Ishikawa (cell line): ENCODE results near the gene SLC30A3.

Experiments
- CEBPB ChIP-seq: IDR thresholded peaks from 2 replicates; pipeline ENCODE4 v1.6.1; 2012
- CREB1 ChIP-seq: IDR thresholded peaks from 2 replicates; pipeline ENCODE4 v1.6.1; 2012; ENCODE audit warnings: low read depth
- EGR1 ChIP-seq: IDR thresholded peaks from 2 replicates; pipeline ENCODE4 v1.6.1; 2012
- EP300 ChIP-seq: IDR thresholded peaks from 2 replicates; pipeline ENCODE4 v1.6.1; 2012; ENCODE audit warnings: borderline replicate concordance
- FOXM1 ChIP-seq: IDR thresholded peaks from 2 replicates; pipeline ENCODE4 v1.6.1; 2012; ENCODE audit warnings: low read depth, borderline replicate concordance
- NFIC ChIP-seq: IDR thresholded peaks from 2 replicates; pipeline ENCODE4 v1.6.1; 2012
- RAD21 ChIP-seq: IDR thresholded peaks from 2 replicates; pipeline ENCODE4 v1.6.1; 2012; ENCODE audit warnings: low read depth
- TAF1 ChIP-seq: IDR thresholded peaks from 2 replicates; pipeline ENCODE4 v1.6.1; 2012; ENCODE audit warnings: low read depth, mild to moderate bottlenecking
- TCF12 ChIP-seq: IDR thresholded peaks from 2 replicates; pipeline ENCODE4 v1.6.1; 2012; ENCODE audit warnings: low read depth
- TEAD4 ChIP-seq: IDR thresholded peaks from 2 replicates; pipeline ENCODE4 v1.6.1; 2012
- YY1 ChIP-seq: IDR thresholded peaks from 2 replicates; pipeline ENCODE4 v1.6.1; 2012; ENCODE audit warnings: low read depth
- ZBTB7A ChIP-seq: IDR thresholded peaks from 2 replicates; pipeline ENCODE4 v1.6.1; 2012; ENCODE audit warnings: low read depth
- TF ChIP-seq, protein P1 (sequence below): IDR thresholded peaks from 2 replicates; pipeline ENCODE4 v1.6.1; 2012
- TF ChIP-seq, protein P2 (sequence below): IDR thresholded peaks from 2 replicates; pipeline ENCODE4 v1.6.1; 2012
- TF ChIP-seq, protein P3 (sequence below): IDR thresholded peaks from 2 replicates; pipeline ENCODE4 v1.6.1; 2012; ENCODE audit warnings: low read depth, mild to moderate bottlenecking

The SLC30A3 gene

DNA sequence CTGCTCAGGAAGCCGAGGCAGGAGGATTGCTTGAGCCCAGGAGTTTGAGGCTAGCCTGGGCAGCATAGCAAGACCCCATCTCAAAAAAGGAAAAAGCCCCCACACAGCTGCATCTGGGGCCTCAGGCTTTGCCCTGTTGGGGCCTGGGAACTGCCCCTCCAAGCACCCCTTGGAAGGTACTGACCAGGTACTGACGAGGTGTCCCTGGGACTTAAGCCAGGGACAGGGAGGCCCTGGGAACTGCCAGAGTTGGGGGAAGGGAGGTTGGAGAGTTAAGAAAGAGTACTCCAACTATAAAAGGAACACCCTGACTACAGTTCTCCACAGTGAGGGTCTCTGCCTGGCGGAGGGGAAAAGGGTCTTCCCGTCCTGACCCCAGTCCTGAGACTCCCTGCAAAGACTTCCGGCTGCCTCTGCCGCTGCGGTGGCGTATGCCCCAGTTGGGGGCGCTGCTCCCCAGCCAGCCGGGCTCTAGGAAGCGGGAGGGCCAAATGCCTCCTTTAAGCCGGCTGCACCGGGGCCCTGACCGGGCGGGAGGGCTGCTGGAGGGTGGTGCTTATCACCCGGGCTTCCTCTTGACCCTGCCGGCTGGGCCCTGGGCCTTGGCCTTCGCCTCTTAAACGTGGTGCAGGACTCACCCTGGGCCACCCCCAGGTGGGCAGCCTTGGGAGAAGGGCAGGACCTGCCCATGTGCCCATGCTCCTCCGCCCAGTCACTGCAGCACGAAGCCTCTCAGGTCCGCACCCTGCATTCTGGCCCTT is 12.8 kb downstream of the SLC30A3 start:
- TF ChIP-seq NFIC (no peak), RAD21 (peak; percentile 82)

DNA sequence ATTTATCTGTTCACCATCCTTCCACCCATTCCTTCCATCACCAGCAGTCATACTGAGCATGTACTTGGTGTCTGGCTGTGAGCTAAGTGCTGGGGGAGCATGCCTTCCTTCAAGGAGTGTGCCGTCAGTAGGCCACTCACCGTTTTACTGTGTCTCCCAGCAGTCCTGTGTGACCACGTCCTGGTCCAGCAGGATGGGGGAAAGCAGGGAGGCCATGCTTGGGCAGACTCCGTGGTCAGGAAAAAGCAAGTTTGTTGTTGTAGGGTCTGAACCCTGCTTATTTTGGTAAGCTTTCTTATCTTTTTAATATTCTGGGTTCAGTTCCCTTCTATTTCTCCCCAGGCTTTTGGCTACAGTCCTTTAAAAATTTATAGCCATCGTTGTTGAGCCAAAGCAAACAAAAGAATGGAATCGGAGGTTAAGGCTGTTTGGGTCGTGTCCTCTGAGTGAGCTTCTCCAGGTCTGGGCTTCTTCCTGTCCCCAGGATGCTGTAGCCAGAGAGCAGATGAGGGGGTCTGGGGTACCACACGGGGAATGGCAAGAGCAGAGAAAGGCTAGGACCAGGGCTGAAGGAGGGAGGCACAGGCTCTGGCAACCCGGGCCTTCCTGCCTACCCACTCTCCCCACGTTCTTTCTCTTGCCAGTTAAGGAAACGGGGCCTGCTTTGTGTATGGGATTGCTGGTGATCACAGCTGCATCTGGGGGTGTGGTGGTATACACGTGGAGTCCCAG is 13.5 kb downstream of the SLC30A3 start:
- TF ChIP-seq CREB1 = no peak
- TF ChIP-seq EP300 = no peak
- TF ChIP-seq EGR1 = no peak
- no peak for TF ChIP-seq TEAD4
- TF ChIP-seq, protein P1, sequence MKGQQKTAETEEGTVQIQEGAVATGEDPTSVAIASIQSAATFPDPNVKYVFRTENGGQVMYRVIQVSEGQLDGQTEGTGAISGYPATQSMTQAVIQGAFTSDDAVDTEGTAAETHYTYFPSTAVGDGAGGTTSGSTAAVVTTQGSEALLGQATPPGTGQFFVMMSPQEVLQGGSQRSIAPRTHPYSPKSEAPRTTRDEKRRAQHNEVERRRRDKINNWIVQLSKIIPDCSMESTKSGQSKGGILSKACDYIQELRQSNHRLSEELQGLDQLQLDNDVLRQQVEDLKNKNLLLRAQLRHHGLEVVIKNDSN = no peak
- TF ChIP-seq TCF12 = no peak
- TF ChIP-seq TAF1 = no peak
- TF ChIP-seq, protein P2, sequence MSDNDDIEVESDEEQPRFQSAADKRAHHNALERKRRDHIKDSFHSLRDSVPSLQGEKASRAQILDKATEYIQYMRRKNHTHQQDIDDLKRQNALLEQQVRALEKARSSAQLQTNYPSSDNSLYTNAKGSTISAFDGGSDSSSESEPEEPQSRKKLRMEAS = no peak
- TF ChIP-seq YY1 = no peak
- no peak for TF ChIP-seq NFIC
- TF ChIP-seq CEBPB = no peak
- no peak for TF ChIP-seq RAD21

DNA sequence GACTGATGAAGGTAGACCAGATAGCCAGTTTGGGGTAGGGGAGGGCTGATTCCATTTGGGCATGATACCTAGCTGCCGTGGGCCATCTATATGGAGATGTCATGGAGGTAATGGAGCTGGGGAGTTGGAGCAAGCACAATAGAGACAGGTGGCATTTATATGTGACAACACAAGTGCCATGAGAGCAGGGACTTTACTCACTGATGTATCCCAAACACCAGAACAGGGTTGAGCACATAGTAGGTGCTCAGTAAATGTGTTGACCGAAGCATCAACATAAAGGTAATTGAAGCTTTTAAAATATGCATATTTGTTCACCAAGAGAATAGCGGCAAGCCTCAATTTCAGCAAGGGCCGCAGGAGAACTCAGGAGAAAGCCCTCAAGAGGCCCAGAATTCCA is 15.0 kb downstream of the SLC30A3 start:
- TF ChIP-seq EGR1 (no peak), EP300 (no peak), TEAD4 (no peak), TAF1 (no peak), CEBPB (no peak), RAD21 (no peak), CREB1 (no peak), FOXM1 (no peak), ZBTB7A (no peak), TCF12 (no peak), NFIC (no peak), YY1 (no peak)
- TF ChIP-seq, protein P3, sequence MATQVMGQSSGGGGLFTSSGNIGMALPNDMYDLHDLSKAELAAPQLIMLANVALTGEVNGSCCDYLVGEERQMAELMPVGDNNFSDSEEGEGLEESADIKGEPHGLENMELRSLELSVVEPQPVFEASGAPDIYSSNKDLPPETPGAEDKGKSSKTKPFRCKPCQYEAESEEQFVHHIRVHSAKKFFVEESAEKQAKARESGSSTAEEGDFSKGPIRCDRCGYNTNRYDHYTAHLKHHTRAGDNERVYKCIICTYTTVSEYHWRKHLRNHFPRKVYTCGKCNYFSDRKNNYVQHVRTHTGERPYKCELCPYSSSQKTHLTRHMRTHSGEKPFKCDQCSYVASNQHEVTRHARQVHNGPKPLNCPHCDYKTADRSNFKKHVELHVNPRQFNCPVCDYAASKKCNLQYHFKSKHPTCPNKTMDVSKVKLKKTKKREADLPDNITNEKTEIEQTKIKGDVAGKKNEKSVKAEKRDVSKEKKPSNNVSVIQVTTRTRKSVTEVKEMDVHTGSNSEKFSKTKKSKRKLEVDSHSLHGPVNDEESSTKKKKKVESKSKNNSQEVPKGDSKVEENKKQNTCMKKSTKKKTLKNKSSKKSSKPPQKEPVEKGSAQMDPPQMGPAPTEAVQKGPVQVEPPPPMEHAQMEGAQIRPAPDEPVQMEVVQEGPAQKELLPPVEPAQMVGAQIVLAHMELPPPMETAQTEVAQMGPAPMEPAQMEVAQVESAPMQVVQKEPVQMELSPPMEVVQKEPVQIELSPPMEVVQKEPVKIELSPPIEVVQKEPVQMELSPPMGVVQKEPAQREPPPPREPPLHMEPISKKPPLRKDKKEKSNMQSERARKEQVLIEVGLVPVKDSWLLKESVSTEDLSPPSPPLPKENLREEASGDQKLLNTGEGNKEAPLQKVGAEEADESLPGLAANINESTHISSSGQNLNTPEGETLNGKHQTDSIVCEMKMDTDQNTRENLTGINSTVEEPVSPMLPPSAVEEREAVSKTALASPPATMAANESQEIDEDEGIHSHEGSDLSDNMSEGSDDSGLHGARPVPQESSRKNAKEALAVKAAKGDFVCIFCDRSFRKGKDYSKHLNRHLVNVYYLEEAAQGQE = no peak
- TF ChIP-seq, protein P1 = no peak
- TF ChIP-seq, protein P2 = no peak

DNA sequence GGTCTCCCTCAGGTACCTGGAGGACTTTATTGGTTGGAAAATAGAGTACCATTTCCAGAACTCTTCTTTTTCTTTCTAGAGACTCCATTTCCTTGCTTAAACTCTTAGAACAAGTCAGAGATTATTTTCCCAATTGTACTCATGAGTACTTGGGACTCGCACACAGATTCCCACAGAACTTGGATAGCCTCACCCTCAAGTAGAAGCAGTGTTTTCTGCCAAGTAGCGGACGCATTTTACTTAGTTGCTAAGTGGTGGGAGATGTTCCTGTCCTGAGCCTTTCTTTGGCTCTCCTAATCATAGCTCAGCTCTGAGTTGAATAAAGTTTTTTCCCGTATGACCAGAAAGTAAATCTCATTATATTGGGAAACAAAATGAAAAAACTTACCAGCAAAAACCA is 17.2 kb downstream of the SLC30A3 start:
- TF ChIP-seq TCF12 (no peak), FOXM1 (no peak), EGR1 (no peak), ZBTB7A (no peak)
- TF ChIP-seq, protein P1 = no peak
- TF ChIP-seq, protein P3 = no peak
- TF ChIP-seq, protein P2 = no peak

DNA sequence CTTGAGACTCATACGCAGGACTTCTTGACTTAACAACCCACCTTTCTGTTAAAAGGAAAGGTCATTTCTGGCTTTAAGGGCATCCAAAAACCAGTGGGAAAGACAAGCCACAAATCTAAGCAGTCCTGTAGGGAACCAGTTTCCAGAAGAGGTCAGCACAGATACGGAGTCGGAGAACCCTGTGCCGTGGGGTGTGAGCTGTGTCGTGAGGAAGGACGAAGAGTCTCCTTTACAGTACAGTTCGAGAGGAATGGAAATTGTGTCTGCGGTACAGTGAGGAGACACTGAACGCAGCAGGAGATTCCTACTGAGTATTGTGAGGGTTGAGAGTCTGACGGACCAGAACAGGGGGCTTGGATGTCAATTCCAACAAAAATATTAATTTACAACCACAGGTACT is 17.7 kb downstream of the SLC30A3 start:
- no peak for TF ChIP-seq NFIC
- no peak for TF ChIP-seq CREB1
- no peak for TF ChIP-seq EP300
